HepG2 (cell line): ENCODE data around the gene FAM20C. TPM values are rescaled to one million over a fixed set of nuclear protein-coding genes. Genes with fewer than 3 reads are reported as not detected.
A peak's percentile ranks its signal among the peaks of the same experiment; 100 is the strongest.

Experiments
- AGO1 ChIP-seq: fragments of 200-400 bp; formaldehyde crosslinking; IDR thresholded peaks from 2 replicates; pipeline ENCODE4 v1.6.1; 2017; ENCODE audit warnings: mild to moderate bottlenecking, low read depth, low read length, moderate library complexity; ENCODE audit not compliant: poor library complexity, severe bottlenecking
- CSRNP1 ChIP-seq: sonication (generic); formaldehyde crosslinking; IDR thresholded peaks from 2 replicates; pipeline ENCODE4 v1.8.1; 2023; ENCODE audit warnings: mild to moderate bottlenecking, missing genetic modification reagents
- GFI1 ChIP-seq: sonication (generic); formaldehyde crosslinking; IDR thresholded peaks from 2 replicates; pipeline ENCODE4 v1.5.0; 2020; ENCODE audit warnings: missing genetic modification reagents, mild to moderate bottlenecking, borderline replicate concordance
- HNRNPLL ChIP-seq: fragments of 200-400 bp; formaldehyde crosslinking; IDR thresholded peaks from 2 replicates; pipeline ENCODE4 v1.6.1; 2017; ENCODE audit warnings: mild to moderate bottlenecking, low read depth, low read length; ENCODE audit not compliant: poor library complexity, severe bottlenecking
- MYPOP ChIP-seq: sonication (generic); formaldehyde crosslinking; IDR thresholded peaks from 2 replicates; pipeline ENCODE4 v1.8.1; 2023; ENCODE audit warnings: mild to moderate bottlenecking, moderate library complexity, missing genetic modification reagents
- SNAI1 ChIP-seq: sonication (generic); formaldehyde crosslinking; IDR thresholded peaks from 2 replicates; pipeline ENCODE4 v1.5.0; 2020; ENCODE audit warnings: mild to moderate bottlenecking, missing genetic modification reagents, borderline replicate concordance
- ZFP37 ChIP-seq: sonication (generic); formaldehyde crosslinking; IDR thresholded peaks from 2 replicates; pipeline ENCODE4 v1.4.0; 2020; ENCODE audit warnings: missing genetic modification reagents, borderline replicate concordance
- ZNF317 ChIP-seq: sonication (generic); formaldehyde crosslinking; IDR thresholded peaks from 2 replicates; pipeline ENCODE4 v1.5.0; 2020; ENCODE audit warnings: mild to moderate bottlenecking, missing genetic modification reagents
- ZNF709 ChIP-seq: sonication (generic); formaldehyde crosslinking; IDR thresholded peaks from 2 replicates; pipeline ENCODE4 v1.5.0; 2020; ENCODE audit warnings: mild to moderate bottlenecking, missing genetic modification reagents
- polyA plus RNA-seq, 8 experiments: library from polyadenylated mRNA; depleted of rRNA in 3 of 8; stranded (reverse) in 7 of 8; unstranded in 1 of 8; fragments of >200 nt; fragmentation: Illumina TruSeq in 4 of 8; extraction: Trizol in 4 of 8; gene quantifications; 2 replicates each; pipeline versions ENCODE4 v1.2.1 to v1.2.3, GENCODE V29; 2011 to 2016; ENCODE audit warnings: low read depth in 4 of 8, missing spikeins in 1 of 8, mixed read lengths in 1 of 8; ENCODE audit not compliant: insufficient read depth in 1 of 8
- total RNA-seq, 5 experiments: library from RNA; depleted of rRNA; stranded (reverse); fragments of >200 nt; fragmentation: Illumina TruSeq; extraction: Trizol; gene quantifications; 2 replicates each; pipeline ENCODE4 v1.2.3, GENCODE V29; 2016; ENCODE audit warnings: low read depth in 1 of 5

FAM20C gene
- total and polyA plus RNA-seq, 2 of the 13 experiments (the other 11 are each of a cell fraction or from before 2014, with no cell fraction given): 11.9 to 19.9 TPM

DNA sequence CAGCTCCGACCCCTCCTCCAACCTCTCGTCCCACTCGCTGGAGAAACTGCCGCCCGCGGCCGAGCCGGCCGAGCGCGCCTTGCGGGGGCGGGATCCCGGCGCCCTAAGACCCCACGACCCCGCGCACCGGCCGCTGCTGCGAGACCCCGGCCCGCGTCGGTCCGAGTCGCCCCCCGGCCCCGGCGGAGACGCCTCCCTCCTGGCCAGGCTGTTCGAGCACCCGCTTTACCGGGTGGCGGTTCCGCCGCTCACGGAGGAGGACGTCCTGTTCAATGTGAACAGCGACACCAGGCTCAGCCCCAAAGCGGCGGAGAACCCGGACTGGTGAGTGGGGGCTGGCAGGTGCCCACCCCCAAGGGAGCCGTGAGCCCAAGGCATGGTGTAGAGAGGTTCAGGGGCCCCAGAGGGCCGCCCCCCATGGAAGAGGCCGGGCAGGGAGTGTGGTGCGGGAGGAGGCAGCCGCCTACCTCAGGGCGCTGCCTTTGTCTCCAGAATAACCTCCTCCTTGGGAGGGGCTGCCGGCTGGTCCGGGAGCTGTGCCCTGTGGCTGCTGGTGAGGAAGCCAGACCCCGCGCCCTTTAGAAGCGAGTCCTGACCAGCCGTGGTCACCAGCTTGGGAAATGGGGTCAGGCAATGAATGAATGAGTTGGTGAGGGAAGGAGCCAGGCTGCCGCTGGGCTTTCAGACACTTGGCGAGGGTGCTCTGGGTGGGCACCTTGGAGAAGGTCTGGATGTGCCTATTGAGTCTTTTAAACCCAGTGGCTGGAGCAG, 1.3 kb downstream of the FAM20C start (continued):
- TF ChIP-seq MYPOP (CRISPR knock-in tag) (0 out of 2 replicates have a peak, but pooled peaks have one; percentile 11), SNAI1 (CRISPR knock-in tag) (0 out of 2 replicates have a peak, but pooled peaks have one; percentile 52), ZFP37 (CRISPR knock-in tag) (no peak), HNRNPLL (peak; percentile 16), GFI1 (CRISPR knock-in tag) (peak; percentile 61; the same call in 1 of the 2 replicates), ZNF317 (CRISPR knock-in tag) (peak; percentile 72), ZNF709 (no peak), AGO1 (peak; percentile 79), CSRNP1 (0 out of 2 replicates have a peak, but pooled peaks have one; percentile 14)
